Nasal cavity respiratory epithelium epithelial cell of viscerocranial mucosa (primary cell): ENCODE measurements around the gene TMEM250. TPM values are rescaled to one million over a fixed set of nuclear protein-coding genes. Genes with fewer than 3 reads are reported as not detected.

Experiments used
- total RNA-seq: library from RNA; depleted of rRNA; stranded (reverse); fragments of >200 nt; gene quantifications from 2 replicates; pipeline ENCODE4 v1.2.3, GENCODE V29; 2014

Gene TMEM250
- total RNA-seq, result 71.1 and 82.0 TPM in 2 replicates

GRCh38 chr9:136118320-136119060, at the start of gene TMEM250:
TSS of gene TMEM250 (minus strand) at chr9:136118875. CDS start at chr9:136116900, 1,975 bp downstream.

GRCh38 chr9:136095070-136096058, 23.3 kb downstream of the TMEM250 start, which contains the start of gene NACC2:
TSS of gene NACC2 (minus strand) at chr9:136095289. CDS start at chr9:136050521, 44,768 bp downstream.

Other genes with a start within 250 kb of the TMEM250 start
- 35.9 and 50.8 TPM in 2 replicates for gene CAMSAP1, start 211.3 kb downstream of the TMEM250 start, total RNA-seq
- gene UBAC1, start 157.5 kb downstream of the TMEM250 start, total RNA-seq, result 31.4 and 47.4 TPM in 2 replicates
- 8.2 and 24.5 TPM in 2 replicates for gene NACC2, start 23.6 kb downstream of the TMEM250 start, total RNA-seq
- gene LHX3, start 86.3 kb upstream of the TMEM250 start, total RNA-seq, result not detected in 2 replicates
- 15.4 and 18.4 TPM in 2 replicates for gene QSOX2, start 126.9 kb upstream of the TMEM250 start, total RNA-seq
- under 0.01 and 0.14 TPM in 2 replicates for gene CCDC187, start 185.2 kb upstream of the TMEM250 start, total RNA-seq
- 9.9 and 13.8 TPM in 2 replicates for gene GPSM1, start 208.7 kb upstream of the TMEM250 start, total RNA-seq
- 8.2 and 14.0 TPM in 2 replicates for gene DNLZ, start 244.9 kb upstream of the TMEM250 start, total RNA-seq